ENCODE data around the gene SLPI. TPM values are rescaled to one million over a fixed set of nuclear protein-coding genes. Genes with fewer than 3 reads are reported as not detected.

Gene SLPI
- total RNA-seq, 1 donor from 2014 or later: 966 TPM

GRCh38 chr20:45246109-45246508 is 8.3 kb downstream of the SLPI start:
- no peaks in the 10 kb centered on the region for H3K9me3 ChIP-seq
- DNase-seq (no peak), ATAC-seq (no peak)
- no peaks in the 10 kb centered on the region for H3K36me3 ChIP-seq
- intact Hi-C loops (cut with DNase I): no loop called here
- H3K27me3 ChIP-seq: peaks cover 9% of the 10 kb centered on the region
- no peak overlapping the region for H3K27ac ChIP-seq
- peaks cover 4% of the 10 kb centered on the region for H3K4me1 ChIP-seq
- TF ChIP-seq, protein P1, sequence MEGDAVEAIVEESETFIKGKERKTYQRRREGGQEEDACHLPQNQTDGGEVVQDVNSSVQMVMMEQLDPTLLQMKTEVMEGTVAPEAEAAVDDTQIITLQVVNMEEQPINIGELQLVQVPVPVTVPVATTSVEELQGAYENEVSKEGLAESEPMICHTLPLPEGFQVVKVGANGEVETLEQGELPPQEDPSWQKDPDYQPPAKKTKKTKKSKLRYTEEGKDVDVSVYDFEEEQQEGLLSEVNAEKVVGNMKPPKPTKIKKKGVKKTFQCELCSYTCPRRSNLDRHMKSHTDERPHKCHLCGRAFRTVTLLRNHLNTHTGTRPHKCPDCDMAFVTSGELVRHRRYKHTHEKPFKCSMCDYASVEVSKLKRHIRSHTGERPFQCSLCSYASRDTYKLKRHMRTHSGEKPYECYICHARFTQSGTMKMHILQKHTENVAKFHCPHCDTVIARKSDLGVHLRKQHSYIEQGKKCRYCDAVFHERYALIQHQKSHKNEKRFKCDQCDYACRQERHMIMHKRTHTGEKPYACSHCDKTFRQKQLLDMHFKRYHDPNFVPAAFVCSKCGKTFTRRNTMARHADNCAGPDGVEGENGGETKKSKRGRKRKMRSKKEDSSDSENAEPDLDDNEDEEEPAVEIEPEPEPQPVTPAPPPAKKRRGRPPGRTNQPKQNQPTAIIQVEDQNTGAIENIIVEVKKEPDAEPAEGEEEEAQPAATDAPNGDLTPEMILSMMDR (IDR thresholded peaks at IDR 0.05): no peak
- no peak overlapping the region for H3K4me3 ChIP-seq

DNA sequence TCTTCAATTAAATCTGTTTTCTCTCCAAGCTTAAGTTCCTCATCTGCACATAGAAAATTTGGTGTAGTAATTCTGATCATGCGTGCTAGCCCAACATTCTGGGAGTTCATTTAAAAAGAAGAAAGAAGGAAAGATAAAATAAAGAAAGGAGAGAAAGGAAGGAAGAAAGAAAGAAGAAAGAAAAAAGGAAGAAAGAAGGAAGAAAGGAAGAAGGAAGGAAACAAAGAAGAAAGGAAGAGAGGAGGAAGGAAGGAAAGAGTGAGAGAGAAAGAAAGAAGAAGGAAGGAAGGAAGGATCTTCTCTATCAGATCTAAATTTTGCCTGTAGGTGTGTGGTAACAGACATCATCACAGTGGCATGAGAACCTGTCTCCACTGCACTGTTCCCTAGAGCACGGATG is 16.2 kb downstream of the SLPI start:
- Histone ChIP-seq H3K4me1 (no peaks in the 10 kb centered on the region), H3K36me3 (no peaks in the 10 kb centered on the region), H3K27ac (no peak overlapping the region), H3K27me3 (no peaks in the 10 kb centered on the region), H3K4me3 (no peak overlapping the region), H3K9me3 (no peaks in the 10 kb centered on the region)
- intact Hi-C loops (cut with DNase I): no loop called here
- TF ChIP-seq, protein P1 (IDR thresholded peaks at IDR 0.05): no peak
- DNase-seq (no peak), ATAC-seq (no peak)

DNA sequence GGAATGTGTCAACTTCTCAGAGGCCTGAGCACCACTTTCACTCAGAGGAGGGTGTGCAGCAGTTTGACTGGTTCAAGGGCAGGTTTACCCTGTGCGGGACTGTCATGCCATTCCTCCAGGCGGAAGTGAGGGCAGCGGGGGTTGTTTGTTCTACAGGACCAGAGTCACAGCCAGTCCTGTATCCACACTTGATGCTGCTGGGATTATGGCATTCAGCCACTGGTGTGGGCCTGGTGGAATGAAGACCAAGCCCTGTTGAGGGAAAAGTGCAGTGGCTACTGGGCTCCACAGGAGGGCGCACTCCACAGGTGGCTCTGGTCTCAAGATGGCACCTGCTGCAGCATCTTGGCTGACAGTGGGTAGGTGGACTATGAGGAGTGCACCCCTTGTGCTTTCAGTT is 18.4 kb downstream of the SLPI start:
- Histone ChIP-seq H3K4me1 (no peaks in the 10 kb centered on the region), H3K9me3 (no peaks in the 10 kb centered on the region), H3K27me3 (no peaks in the 10 kb centered on the region), H3K4me3 (no peak overlapping the region), H3K36me3 (no peaks in the 10 kb centered on the region), H3K27ac (no peak overlapping the region)
- ATAC-seq (peak; percentile 91), DNase-seq (peak; percentile 73)
- TF ChIP-seq, protein P1 (IDR thresholded peaks at IDR 0.05): peak; percentile 49
- intact Hi-C loops (cut with DNase I): no loop called here

GRCh38 chr20:45230631-45231030 is 23.7 kb downstream of the SLPI start:
- Histone ChIP-seq H3K27ac (no peak overlapping the region), H3K4me1 (no peaks in the 10 kb centered on the region), H3K9me3 (no peaks in the 10 kb centered on the region), H3K4me3 (no peak overlapping the region), H3K27me3 (no peaks in the 10 kb centered on the region), H3K36me3 (no peaks in the 10 kb centered on the region)
- no peak for ATAC-seq
- TF ChIP-seq, protein P1 (IDR thresholded peaks at IDR 0.05): no peak
- DNase-seq: no peak
- intact Hi-C loops (cut with DNase I): no loop called here

- ATAC-seq: peak; percentile 92
- Histone ChIP-seq H3K27me3 (no peaks in the 10 kb centered on the region), H3K9me3 (no peaks in the 10 kb centered on the region), H3K4me1 (no peaks in the 10 kb centered on the region), H3K4me3 (no peak overlapping the region), H3K36me3 (no peaks in the 10 kb centered on the region), H3K27ac (no peak overlapping the region)
- DNase-seq: peak; percentile 85
- TF ChIP-seq, protein P1 (IDR thresholded peaks at IDR 0.05): peak; percentile 50
- intact Hi-C loops (cut with DNase I): no loop called here
Measured at GRCh38 chr20:45229264-45230056, 24.9 kb downstream of the SLPI start.

Measured in upper lobe of right lung (tissue), 1 donor.